SIG-M5 treated with dmso at 0.1 percent for 504 hours (cell line): ENCODE results near the gene SINHCAF.
"Not testable (repeated sequence)": the region's sequence is repeated elsewhere in the genome, so short reads cannot be mapped to it uniquely, and the experiment has no call there.

Experiments used
- DNase-seq: peaks from one replicate; lab custom pipeline; 2025; ENCODE audit not compliant: unreplicated experiment; lab: John Stamatoyannopoulos, UW

SINHCAF gene

GRCh38 chr12:31325877-31326631 lies at the start of gene SINHCAF:
Gene SINHCAF, minus strand, starts transcription at chr12:31326150. Its CDS starts 27,946 bp downstream, at chr12:31298204.
- DNase-seq, result peak; percentile 99

- DNase-seq, result not testable (repeated sequence)
Observed at GRCh38 chr12:31375422-31375821, 49.5 kb upstream of the SINHCAF start.

GRCh38 chr12:31371256-31371620 lies 45.3 kb upstream of the SINHCAF start:
- no peak for DNase-seq

- no peak for DNase-seq
Observed at GRCh38 chr12:31370531-31371255, 44.7 kb upstream of the SINHCAF start.

- no peak for DNase-seq
Observed at GRCh38 chr12:31369712-31370521, 44.0 kb upstream of the SINHCAF start.

GRCh38 chr12:31368666-31369361 lies 42.9 kb upstream of the SINHCAF start:
- DNase-seq, result no peak

- DNase-seq, result no peak
Observed at GRCh38 chr12:31366104-31366621, 40.2 kb upstream of the SINHCAF start.

- DNase-seq, result no peak
Observed at GRCh38 chr12:31363831-31364230, 37.9 kb upstream of the SINHCAF start.

GRCh38 chr12:31363416-31363809 lies 37.5 kb upstream of the SINHCAF start:
- DNase-seq, result no peak

GRCh38 chr12:31362759-31363415 lies 36.9 kb upstream of the SINHCAF start:
- peak; percentile 83 for DNase-seq

GRCh38 chr12:31362115-31362758 lies 36.3 kb upstream of the SINHCAF start:
- DNase-seq, result no peak

- no peak for DNase-seq
Observed at GRCh38 chr12:31361730-31362114, 35.8 kb upstream of the SINHCAF start.

GRCh38 chr12:31355747-31356107 lies 29.8 kb upstream of the SINHCAF start:
- no peak for DNase-seq

- DNase-seq, result peak; percentile 19
Observed at GRCh38 chr12:31353750-31354708, 28.1 kb upstream of the SINHCAF start.

GRCh38 chr12:31346267-31346666 lies 20.3 kb upstream of the SINHCAF start:
- DNase-seq, result no peak

- no peak for DNase-seq
Observed at GRCh38 chr12:31343139-31343538, 17.2 kb upstream of the SINHCAF start.

- DNase-seq, result no peak
Observed at GRCh38 chr12:31342286-31342685, 16.3 kb upstream of the SINHCAF start.

- no peak for DNase-seq
Observed at GRCh38 chr12:31339831-31340622, 14.1 kb upstream of the SINHCAF start.
